MCF 10A (cell line): ENCODE measurements around the gene MLLT3. TPM values are rescaled to one million over a fixed set of nuclear protein-coding genes. Genes with fewer than 3 reads are reported as not detected.

ENCODE experiments used
- BruUV-seq: library from RNA; stranded (reverse); fragments of 400-500 nt; replicated peaks from 2 replicates; lab custom pipeline; 2021; lab: Mats Ljungman, UMichigan
- CTCF ChIA-PET: fragments of 300-600 bp; sonication (Branson Sonifier 250); formaldehyde crosslinking; extraction: SDS; loops from one replicate; lab custom pipeline; 2021; ENCODE audit warnings: antibody characterized with exemption, inconsistent platforms; lab: Yijun Ruan, JAX
- POLR2A ChIA-PET: fragments of 300-600, 350-650 bp; sonication (Branson Sonifier 250); formaldehyde crosslinking; extraction: SDS; loops from one replicate; lab custom pipeline; 2020; ENCODE audit warnings: antibody characterized with exemption, inconsistent platforms; lab: Yijun Ruan, JAX
- DNase-seq: peaks from one replicate; pipeline ENCODE4 v3.0.0-alpha.2; 2018; ENCODE audit not compliant: unreplicated experiment
- H3K27ac Mint-ChIP-seq: one replicate; pipeline ENCODE4 v1.8.0; 2022; ENCODE audit warnings: mild to moderate bottlenecking, low read depth, mixed read lengths; ENCODE audit not compliant: unreplicated experiment
- H3K27me3 Mint-ChIP-seq: one replicate; pipeline ENCODE4 v1.8.0; 2022; ENCODE audit warnings: mixed read lengths; ENCODE audit not compliant: insufficient read depth, unreplicated experiment
- H3K36me3 Mint-ChIP-seq: one replicate; pipeline ENCODE4 v1.8.0; 2022; ENCODE audit warnings: mild to moderate bottlenecking, moderate library complexity, mixed read lengths; ENCODE audit not compliant: insufficient read depth, unreplicated experiment
- H3K4me1 Mint-ChIP-seq: one replicate; pipeline ENCODE4 v1.8.0; 2022; ENCODE audit warnings: mixed read lengths; ENCODE audit not compliant: insufficient read depth, unreplicated experiment
- H3K4me3 Mint-ChIP-seq: one replicate; pipeline ENCODE4 v1.8.0; 2022; ENCODE audit warnings: mild to moderate bottlenecking, moderate library complexity, mixed read lengths; ENCODE audit not compliant: unreplicated experiment
- H3K9me3 Mint-ChIP-seq: one replicate; pipeline ENCODE4 v1.8.0; 2022; ENCODE audit warnings: mixed read lengths; ENCODE audit not compliant: unreplicated experiment
- intact Hi-C: fragments of 100-400 bp; cut with micrococcal nuclease; formaldehyde crosslinking; loops from 2 replicates; pipeline ENCODE4 v1.14.1; 2022
- total RNA-seq: library from RNA; stranded (reverse); gene quantifications from 2 replicates; pipeline ENCODE4 v1.2.3, GENCODE V29; 2022
- TF ChIP-seq, protein P1 (sequence below): fragments of 200-600 bp; IDR thresholded peaks from one replicate; pipeline ENCODE4 v1.8.0; 2022; ENCODE audit warnings: antibody characterized with exemption, mild to moderate bottlenecking; ENCODE audit not compliant: unreplicated experiment

MLLT3 gene
- total RNA-seq, 1 experiment from 2014 or later: 1.2 TPM

DNA sequence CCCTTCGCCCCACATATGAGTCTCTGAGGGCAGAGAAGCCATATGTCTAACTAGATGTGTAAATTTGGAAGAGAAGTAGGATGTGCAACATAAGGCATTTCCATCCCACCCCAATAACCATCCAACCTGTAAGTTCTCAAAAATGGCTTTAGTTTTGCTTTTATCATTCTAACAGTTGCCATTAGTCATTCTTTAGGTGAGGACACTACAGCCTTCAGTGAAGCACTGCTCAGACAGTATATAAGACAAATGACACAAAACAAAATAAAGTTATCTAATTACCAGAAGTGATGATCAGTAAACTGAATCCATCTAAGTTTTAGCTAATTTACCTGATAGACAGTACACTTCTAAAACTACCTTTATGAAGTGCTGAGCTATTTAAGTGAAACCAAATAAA lies 23.9 kb downstream of the MLLT3 start:
- no peaks in the 10 kb centered on the region for H3K9me3 Mint-ChIP-seq
- no peak for DNase-seq
- H3K36me3 Mint-ChIP-seq: no peaks in the 10 kb centered on the region
- BruUV-seq: no TSS peak
- no peak overlapping the region for H3K27ac Mint-ChIP-seq
- intact Hi-C loops: no loop called here
- TF ChIP-seq, protein P1, sequence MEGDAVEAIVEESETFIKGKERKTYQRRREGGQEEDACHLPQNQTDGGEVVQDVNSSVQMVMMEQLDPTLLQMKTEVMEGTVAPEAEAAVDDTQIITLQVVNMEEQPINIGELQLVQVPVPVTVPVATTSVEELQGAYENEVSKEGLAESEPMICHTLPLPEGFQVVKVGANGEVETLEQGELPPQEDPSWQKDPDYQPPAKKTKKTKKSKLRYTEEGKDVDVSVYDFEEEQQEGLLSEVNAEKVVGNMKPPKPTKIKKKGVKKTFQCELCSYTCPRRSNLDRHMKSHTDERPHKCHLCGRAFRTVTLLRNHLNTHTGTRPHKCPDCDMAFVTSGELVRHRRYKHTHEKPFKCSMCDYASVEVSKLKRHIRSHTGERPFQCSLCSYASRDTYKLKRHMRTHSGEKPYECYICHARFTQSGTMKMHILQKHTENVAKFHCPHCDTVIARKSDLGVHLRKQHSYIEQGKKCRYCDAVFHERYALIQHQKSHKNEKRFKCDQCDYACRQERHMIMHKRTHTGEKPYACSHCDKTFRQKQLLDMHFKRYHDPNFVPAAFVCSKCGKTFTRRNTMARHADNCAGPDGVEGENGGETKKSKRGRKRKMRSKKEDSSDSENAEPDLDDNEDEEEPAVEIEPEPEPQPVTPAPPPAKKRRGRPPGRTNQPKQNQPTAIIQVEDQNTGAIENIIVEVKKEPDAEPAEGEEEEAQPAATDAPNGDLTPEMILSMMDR: no peak
- no peak overlapping the region for H3K4me3 Mint-ChIP-seq
- POLR2A ChIA-PET: no interaction called here
- CTCF ChIA-PET: interaction anchor here (0.6 kb wide), 1 partner anchor 651 kb away, joined by 4 read pairs; no protein-coding TSS in a partner anchor
- no peaks in the 10 kb centered on the region for H3K4me1 Mint-ChIP-seq
- H3K27me3 Mint-ChIP-seq: peaks cover 42% of the 10 kb centered on the region

DNA sequence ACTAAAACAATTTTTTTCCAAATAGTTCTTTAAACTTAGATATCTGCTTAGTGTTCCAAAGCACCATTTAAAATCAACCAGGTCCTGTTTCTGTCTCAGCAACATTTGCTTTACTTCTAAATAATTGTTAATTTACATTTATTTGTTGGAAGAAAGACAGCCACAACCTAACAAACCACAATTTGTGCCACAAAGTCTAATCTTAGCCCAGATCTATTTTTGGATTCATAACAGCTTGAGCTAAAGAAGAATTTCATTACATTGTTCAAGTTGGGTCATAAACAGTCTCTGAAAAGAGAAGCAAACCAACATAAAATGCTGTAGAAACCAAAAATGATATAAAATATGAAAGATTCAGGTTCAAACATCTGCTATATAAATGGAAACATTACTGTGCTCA lies 24.4 kb downstream of the MLLT3 start:
- H3K27me3 Mint-ChIP-seq: peaks cover 37% of the 10 kb centered on the region
- H3K9me3 Mint-ChIP-seq: no peaks in the 10 kb centered on the region
- intact Hi-C loops: no loop called here
- no peaks in the 10 kb centered on the region for H3K36me3 Mint-ChIP-seq
- POLR2A ChIA-PET: no interaction called here
- no peaks in the 10 kb centered on the region for H3K4me1 Mint-ChIP-seq
- no peak for DNase-seq
- H3K4me3 Mint-ChIP-seq: no peak overlapping the region
- BruUV-seq: no TSS peak
- CTCF ChIA-PET: interaction anchor here (0.6 kb wide), 1 partner anchor 35 kb away, joined by 6 read pairs; no protein-coding TSS in a partner anchor
- TF ChIP-seq, protein P1: no peak
- H3K27ac Mint-ChIP-seq: no peak overlapping the region

DNA sequence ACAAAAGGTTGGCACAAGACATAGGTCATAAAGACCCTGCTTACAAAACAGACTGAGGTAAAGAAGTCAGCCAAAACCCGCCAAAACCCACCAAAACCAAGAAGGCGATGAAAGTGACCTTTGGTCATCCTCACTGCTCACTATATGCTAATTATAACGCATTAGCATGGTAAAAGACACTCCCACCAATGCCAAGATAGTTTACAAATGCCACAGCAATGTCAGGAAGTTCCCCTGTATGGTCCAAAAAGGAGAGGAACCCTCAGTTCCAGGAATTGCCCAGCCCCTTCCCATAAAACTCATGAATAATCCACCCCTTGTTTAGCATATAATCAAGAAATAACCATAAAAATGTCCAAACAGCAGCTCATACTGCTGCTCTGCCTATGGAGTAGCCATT lies 27.7 kb downstream of the MLLT3 start:
- Mint-ChIP-seq H3K27ac (no peak overlapping the region), H3K4me3 (no peak overlapping the region), H3K9me3 (no peaks in the 10 kb centered on the region), H3K27me3 (peaks cover 13% of the 10 kb centered on the region), H3K36me3 (no peaks in the 10 kb centered on the region), H3K4me1 (no peaks in the 10 kb centered on the region)
- intact Hi-C loops: loop anchor here (5.0 kb wide), 1 partner anchor 412 kb away; no protein-coding TSS in a partner anchor
- CTCF ChIA-PET: no interaction called here
- POLR2A ChIA-PET: no interaction called here
- DNase-seq: no peak
- TF ChIP-seq, protein P1: no peak
- BruUV-seq: no TSS peak

DNA sequence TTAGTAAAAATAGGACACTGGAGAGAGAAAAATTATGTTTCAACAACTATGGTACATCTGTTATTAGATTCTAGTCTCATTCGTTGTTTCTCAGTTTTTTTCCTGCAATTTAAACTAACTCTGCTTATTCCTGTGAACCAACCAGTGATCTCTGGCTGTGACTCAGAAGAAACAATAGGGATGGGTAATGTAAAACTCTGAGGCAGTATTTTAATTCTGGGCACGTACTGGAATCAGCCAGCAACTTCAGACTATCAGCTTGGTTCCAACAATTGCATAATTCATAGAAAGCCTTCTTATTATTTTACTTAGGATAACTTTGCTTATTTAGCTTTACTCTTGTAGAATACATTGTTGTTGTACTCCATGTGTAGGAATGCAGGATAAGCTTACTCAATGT lies 28.8 kb downstream of the MLLT3 start:
- ChIA-PET CTCF (interaction anchor here (0.9 to 1.2 kb wide), 3 partner anchors 12 to 31 kb away, joined by 3 to 4 read pairs (median 3); no protein-coding TSS in a partner anchor), POLR2A (no interaction called here)
- Mint-ChIP-seq H3K4me3 (no peak overlapping the region), H3K4me1 (no peaks in the 10 kb centered on the region), H3K27me3 (peaks cover 9% of the 10 kb centered on the region), H3K9me3 (no peaks in the 10 kb centered on the region), H3K36me3 (no peaks in the 10 kb centered on the region), H3K27ac (no peak overlapping the region)
- DNase-seq: peak; percentile 8
- intact Hi-C loops: loop anchor here (5.0 kb wide), 1 partner anchor 411 kb away; no protein-coding TSS in a partner anchor
- TF ChIP-seq, protein P1: no peak
- no TSS peak for BruUV-seq
